Measurements from ENCODE around the gene OR8D4.
"Not testable (repeated sequence)": the region's sequence is repeated elsewhere in the genome, so short reads cannot be mapped to it uniquely, and the experiment has no call there.

OR8D4 gene

GRCh38 chr11:123859731-123860130 is 42.2 kb upstream of the OR8D4 start:
- no peak overlapping the region for H3K4me3 ChIP-seq (ENCODE audit: low read depth in 1 of 2, low read length in 2 of 2)
- H3K27ac ChIP-seq (ENCODE audit: low read length), result no peak overlapping the region
- H3K4me2 ChIP-seq (ENCODE audit: insufficient read depth, low read length), result no peak overlapping the region
- ATAC-seq (ENCODE audit: insufficient read depth, low read depth) (no peak), DNase-seq (no peak)
- no peaks in the 10 kb centered on the region for H4K20me1 ChIP-seq (ENCODE audit: insufficient read depth, low read length)
- no peak overlapping the region for H3K9ac ChIP-seq (ENCODE audit: low read depth, low read length)
- no peaks in the 10 kb centered on the region for H3K9me3 ChIP-seq (ENCODE audit: insufficient read depth, low read length, severe bottlenecking)
- no peaks in the 10 kb centered on the region for H3K79me2 ChIP-seq (ENCODE audit: insufficient read depth, low read length)
- no peaks in the 10 kb centered on the region for H3K36me3 ChIP-seq (ENCODE audit: insufficient read depth, low read length)
- no peak overlapping the region for H2AFZ ChIP-seq (ENCODE audit: low read depth, low read length)
- H3K4me1 ChIP-seq (ENCODE audit: insufficient read depth, low read length), result no peaks in the 10 kb centered on the region
- peaks cover 3% of the 10 kb centered on the region for H3K27me3 ChIP-seq (ENCODE audit: insufficient read depth, low read length, poor library complexity)
- TF ChIP-seq EZH2 (IDR thresholded peaks at IDR 0.05; ENCODE audit: borderline replicate concordance, low read depth, low read length, severe bottlenecking) (no peak), CTCF (IDR thresholded peaks at IDR 0.05; ENCODE audit: borderline replicate concordance, extremely low read depth, low read length, poor library complexity, severe bottlenecking) (no peak)

- H3K9me3 ChIP-seq (ENCODE audit: insufficient read depth, low read length, severe bottlenecking); H3K27me3 ChIP-seq (ENCODE audit: insufficient read depth, low read length, poor library complexity); ATAC-seq (ENCODE audit: insufficient read depth, low read depth); H3K4me2 ChIP-seq (ENCODE audit: insufficient read depth, low read length); H3K27ac ChIP-seq (ENCODE audit: low read length); H3K4me3 ChIP-seq (ENCODE audit: low read depth in 1 of 2, low read length in 2 of 2); DNase-seq; H3K9ac ChIP-seq (ENCODE audit: low read depth, low read length); H4K20me1 ChIP-seq (ENCODE audit: insufficient read depth, low read length); H2AFZ ChIP-seq (ENCODE audit: low read depth, low read length); H3K79me2 ChIP-seq (ENCODE audit: insufficient read depth, low read length); H3K36me3 ChIP-seq (ENCODE audit: insufficient read depth, low read length); H3K4me1 ChIP-seq (ENCODE audit: insufficient read depth, low read length): not testable (repeated sequence)
These were observed 36.7 kb upstream of the OR8D4 start for GRCh38 chr11:123865293-123865692.

GRCh38 chr11:123867795-123868194 is 34.2 kb upstream of the OR8D4 start:
- H3K9me3 ChIP-seq (ENCODE audit: insufficient read depth, low read length, severe bottlenecking); H2AFZ ChIP-seq (ENCODE audit: low read depth, low read length); H3K79me2 ChIP-seq (ENCODE audit: insufficient read depth, low read length); H3K36me3 ChIP-seq (ENCODE audit: insufficient read depth, low read length); H3K27me3 ChIP-seq (ENCODE audit: insufficient read depth, low read length, poor library complexity); H3K4me2 ChIP-seq (ENCODE audit: insufficient read depth, low read length); DNase-seq; H3K4me3 ChIP-seq (ENCODE audit: low read depth in 1 of 2, low read length in 2 of 2); H3K4me1 ChIP-seq (ENCODE audit: insufficient read depth, low read length); H4K20me1 ChIP-seq (ENCODE audit: insufficient read depth, low read length); H3K27ac ChIP-seq (ENCODE audit: low read length); H3K9ac ChIP-seq (ENCODE audit: low read depth, low read length); ATAC-seq (ENCODE audit: insufficient read depth, low read depth): not testable (repeated sequence)

GRCh38 chr11:123880912-123881311 is 21.1 kb upstream of the OR8D4 start:
- Histone ChIP-seq H3K79me2 (ENCODE audit: insufficient read depth, low read length) (no peaks in the 10 kb centered on the region), H3K27me3 (ENCODE audit: insufficient read depth, low read length, poor library complexity) (peaks cover 3% of the 10 kb centered on the region), H3K9me3 (ENCODE audit: insufficient read depth, low read length, severe bottlenecking) (no peaks in the 10 kb centered on the region), H3K4me2 (ENCODE audit: insufficient read depth, low read length) (no peak overlapping the region), H4K20me1 (ENCODE audit: insufficient read depth, low read length) (no peaks in the 10 kb centered on the region), H3K4me3 (ENCODE audit: low read depth in 1 of 2, low read length in 2 of 2) (no peak overlapping the region), H3K27ac (ENCODE audit: low read length) (no peak overlapping the region), H3K36me3 (ENCODE audit: insufficient read depth, low read length) (no peaks in the 10 kb centered on the region), H3K9ac (ENCODE audit: low read depth, low read length) (no peak overlapping the region), H2AFZ (ENCODE audit: low read depth, low read length) (no peak overlapping the region), H3K4me1 (ENCODE audit: insufficient read depth, low read length) (no peaks in the 10 kb centered on the region)
- no peak for DNase-seq
- ATAC-seq (ENCODE audit: insufficient read depth, low read depth), result no peak
- TF ChIP-seq CTCF (IDR thresholded peaks at IDR 0.05; ENCODE audit: borderline replicate concordance, extremely low read depth, low read length, poor library complexity, severe bottlenecking), result no peak
- no peak for TF ChIP-seq EZH2 (IDR thresholded peaks at IDR 0.05; ENCODE audit: borderline replicate concordance, low read depth, low read length, severe bottlenecking)
